SK-N-SH treated with all-trans-retinoic acid at 6 μM for 48 hours (cell line): ENCODE measurements around the gene KRABD2.
"Not testable (repeated sequence)": the region's sequence is repeated elsewhere in the genome, so short reads cannot be mapped to it uniquely, and the experiment has no call there.

Experiments used
- ATAC-seq: fragments of 200-7000 bp; cut with Tn5 transposase; 3 replicates; pipeline ENCODE4 v1.9.1; 2020; ENCODE audit warnings: mild to moderate bottlenecking, moderate library complexity
- ARNTL ChIP-seq: fragments of 450-650 bp; formaldehyde crosslinking; IDR thresholded peaks from 2 replicates; pipeline ENCODE4 v1.5.0; 2020; ENCODE audit warnings: low read depth, mild to moderate bottlenecking, moderate library complexity, borderline replicate concordance
- BACH2 ChIP-seq: fragments of 250-450 bp; sonication (Bioruptor Pico); IDR thresholded peaks from 2 replicates; pipeline ENCODE4 v1.9.0; 2021; ENCODE audit warnings: mild to moderate bottlenecking, borderline replicate concordance
- CREB5 ChIP-seq: fragments of 250-450 bp; sonication (Bioruptor Pico); IDR thresholded peaks from 2 replicates; pipeline ENCODE4 v1.5.1; 2020; ENCODE audit warnings: low read depth, mild to moderate bottlenecking, moderate library complexity
- CSDC2 ChIP-seq: fragments of 250-450 bp; sonication (Bioruptor Pico); IDR thresholded peaks from 2 replicates; pipeline ENCODE4 v1.5.0; 2020; ENCODE audit warnings: mild to moderate bottlenecking, moderate library complexity
- CSRNP3 ChIP-seq: fragments of 250-450 bp; sonication (Bioruptor Pico); IDR thresholded peaks from 2 replicates; pipeline ENCODE4 v1.5.1; 2021; ENCODE audit warnings: mild to moderate bottlenecking, moderate library complexity
- ESRRG ChIP-seq: fragments of 250-450 bp; sonication (Bioruptor Pico); IDR thresholded peaks from 2 replicates; pipeline ENCODE4 v1.6.1; 2021; ENCODE audit warnings: mild to moderate bottlenecking
- GLIS3 ChIP-seq: fragments of 250-450 bp; sonication (Bioruptor Pico); IDR thresholded peaks from 2 replicates; pipeline ENCODE4 v1.5.0; 2020; ENCODE audit warnings: mild to moderate bottlenecking, moderate library complexity
- ISL1 ChIP-seq: fragments of 250-450 bp; sonication (Bioruptor Pico); IDR thresholded peaks from 2 replicates; pipeline ENCODE4 v2.1.2; 2022; ENCODE audit warnings: mild to moderate bottlenecking, moderate library complexity
- OSR1 ChIP-seq: fragments of 250-450 bp; sonication (Bioruptor Pico); IDR thresholded peaks from 2 replicates; pipeline ENCODE4 v1.8.0; 2022; ENCODE audit warnings: moderate library complexity, mild to moderate bottlenecking, inconsistent platforms
- PATZ1 ChIP-seq: fragments of 250-450 bp; sonication (Bioruptor Pico); IDR thresholded peaks from 2 replicates; pipeline ENCODE4 v1.8.0; 2020; ENCODE audit warnings: mild to moderate bottlenecking, moderate library complexity, borderline replicate concordance
- PPARA ChIP-seq: fragments of 250-450 bp; sonication (Bioruptor Pico); IDR thresholded peaks from 2 replicates; pipeline ENCODE4 v1.5.0; 2020; ENCODE audit warnings: mild to moderate bottlenecking, borderline replicate concordance
- RARB ChIP-seq: fragments of 250-450 bp; sonication (Bioruptor Pico); IDR thresholded peaks from 2 replicates; pipeline ENCODE4 v1.8.0; 2021; ENCODE audit warnings: mild to moderate bottlenecking, moderate library complexity
- SNAI2 ChIP-seq: fragments of 250-450 bp; sonication (Bioruptor Pico); IDR thresholded peaks from 2 replicates; pipeline ENCODE4 v1.5.0; 2020; ENCODE audit warnings: mild to moderate bottlenecking, moderate library complexity
- TCF4 ChIP-seq: fragments of 250-450 bp; sonication (Bioruptor Pico); IDR thresholded peaks from 2 replicates; pipeline ENCODE4 v1.8.0; 2021; ENCODE audit warnings: mild to moderate bottlenecking, moderate library complexity, borderline replicate concordance
- TOX ChIP-seq: fragments of 250-450 bp; sonication (Bioruptor Pico); IDR thresholded peaks from 2 replicates; pipeline ENCODE4 v1.8.0; 2021; ENCODE audit warnings: mild to moderate bottlenecking, moderate library complexity, borderline replicate concordance
- TSHZ2 ChIP-seq: fragments of 250-450 bp; sonication (Bioruptor Pico); IDR thresholded peaks from 2 replicates; pipeline ENCODE4 v1.5.0; 2020; ENCODE audit warnings: mild to moderate bottlenecking, moderate library complexity
- ZC3H10 ChIP-seq: fragments of 250-450 bp; sonication (Bioruptor Pico); IDR thresholded peaks from 2 replicates; pipeline ENCODE4 v1.5.1; 2021; ENCODE audit warnings: mild to moderate bottlenecking, moderate library complexity
- ZFP3 ChIP-seq: fragments of 250-450 bp; sonication (Bioruptor Pico); IDR thresholded peaks from 2 replicates; pipeline ENCODE4 v1.5.0; 2020; ENCODE audit warnings: mild to moderate bottlenecking, moderate library complexity
- ZFP30 ChIP-seq: fragments of 450-650 bp; formaldehyde crosslinking; IDR thresholded peaks from 2 replicates; pipeline ENCODE4 v1.5.0; 2022; ENCODE audit warnings: mild to moderate bottlenecking, moderate library complexity
- ZNF565 ChIP-seq: fragments of 450-650 bp; formaldehyde crosslinking; conservative IDR thresholded peaks from 2 replicates; pipeline ENCODE4 v1.5.0; 2020; ENCODE audit warnings: low read depth, mild to moderate bottlenecking, moderate library complexity
- ZNF70 ChIP-seq: fragments of 450-650 bp; formaldehyde crosslinking; IDR thresholded peaks from 2 replicates; pipeline ENCODE4 v1.5.0; 2020; ENCODE audit warnings: mild to moderate bottlenecking, moderate library complexity
- ZNF8 ChIP-seq: fragments of 450-650 bp; formaldehyde crosslinking; IDR thresholded peaks from 2 replicates; pipeline ENCODE4 v1.5.0; 2020; ENCODE audit warnings: mild to moderate bottlenecking, moderate library complexity

KRABD2 gene

GRCh38 chr17:8382880-8383142, 6.3 kb upstream of the KRABD2 start:
- no peak for ATAC-seq
- TF ChIP-seq ZNF565 (CRISPR knock-in tag) (no peak), ESRRG (0 out of 2 replicates have a peak, but pooled peaks have one; percentile 35)

- TF ChIP-seq ARNTL (CRISPR knock-in tag) (no peak), GLIS3 (no peak), ZC3H10 (CRISPR knock-in tag) (no peak), ZNF70 (CRISPR knock-in tag) (no peak), TSHZ2 (CRISPR knock-in tag) (no peak), ZNF8 (CRISPR knock-in tag) (no peak), ZFP30 (CRISPR knock-in tag) (no peak), CSDC2 (CRISPR knock-in tag) (no peak), PATZ1 (no peak), CREB5 (CRISPR knock-in tag) (no peak), CSRNP3 (no peak), PPARA (CRISPR knock-in tag) (no peak), OSR1 (CRISPR knock-in tag) (no peak), ISL1 (no peak)
- no peak for ATAC-seq
Observed at GRCh38 chr17:8382052-8382879, 5.8 kb upstream of the KRABD2 start.

GRCh38 chr17:8380049-8380448, 3.5 kb upstream of the KRABD2 start:
- TF ChIP-seq GLIS3, result no peak
- no peak for TF ChIP-seq ISL1
- no peak for TF ChIP-seq ZNF565 (CRISPR knock-in tag)
- TF ChIP-seq RARB (CRISPR knock-in tag), result no peak
- no peak for TF ChIP-seq TOX
- no peak for TF ChIP-seq ZFP3 (CRISPR knock-in tag)
- TF ChIP-seq ZFP30 (CRISPR knock-in tag), result no peak
- TF ChIP-seq ZNF8 (CRISPR knock-in tag), result no peak
- no peak for TF ChIP-seq BACH2 (CRISPR knock-in tag)
- no peak for TF ChIP-seq TCF4 (CRISPR knock-in tag)
- no peak for TF ChIP-seq PATZ1
- no peak for TF ChIP-seq SNAI2 (CRISPR knock-in tag)
- no peak for ATAC-seq

GRCh38 chr17:8378117-8378516, 1.6 kb upstream of the KRABD2 start:
- ATAC-seq, result not testable (repeated sequence)
